ENCODE data around the gene TNXB.
"Not testable (repeated sequence)": the region's sequence is repeated elsewhere in the genome, so short reads cannot be mapped to it uniquely, and the experiment has no call there.

The TNXB gene

GRCh38 chr6:32112431-32112980, 3.4 kb upstream of the TNXB start:
- no peak for DNase-seq (ENCODE audit: low spot score)

- no peak for DNase-seq (ENCODE audit: low spot score)
These were observed 2.4 kb upstream of the TNXB start for GRCh38 chr6:32111424-32112066.

- DNase-seq (ENCODE audit: low spot score): no peak
These were observed 1.5 kb upstream of the TNXB start for GRCh38 chr6:32110632-32111031.

- no peak for DNase-seq (ENCODE audit: low spot score)
These were observed 625 bp upstream of the TNXB start for GRCh38 chr6:32109765-32110160.

- DNase-seq (ENCODE audit: low spot score): no peak
These were observed 418 bp downstream of the TNXB start for GRCh38 chr6:32108727-32109113.

GRCh38 chr6:32108094-32108627, 977 bp downstream of the TNXB start:
- no peak for DNase-seq (ENCODE audit: low spot score)

GRCh38 chr6:32107406-32107805, 1.7 kb downstream of the TNXB start:
- DNase-seq (ENCODE audit: low spot score): no peak

- DNase-seq (ENCODE audit: low spot score): no peak
These were observed 3.7 kb downstream of the TNXB start for GRCh38 chr6:32105433-32105832.

GRCh38 chr6:32102255-32102654, 6.9 kb downstream of the TNXB start:
- no peak for DNase-seq (ENCODE audit: low spot score)

- DNase-seq (ENCODE audit: low spot score): not testable (repeated sequence)
These were observed 8.9 kb downstream of the TNXB start for GRCh38 chr6:32100251-32100650.

GRCh38 chr6:32097364-32097763, 11.8 kb downstream of the TNXB start:
- DNase-seq (ENCODE audit: low spot score): no peak

- no peak for DNase-seq (ENCODE audit: low spot score)
These were observed 12.5 kb downstream of the TNXB start for GRCh38 chr6:32096394-32097258.

GRCh38 chr6:32096087-32096393, 13.1 kb downstream of the TNXB start:
- no peak for DNase-seq (ENCODE audit: low spot score)

GRCh38 chr6:32095338-32096086, 13.6 kb downstream of the TNXB start:
- no peak for DNase-seq (ENCODE audit: low spot score)

GRCh38 chr6:32092760-32093497, 16.2 kb downstream of the TNXB start:
- no peak for DNase-seq (ENCODE audit: low spot score)

- DNase-seq (ENCODE audit: low spot score): no peak
These were observed 19.9 kb downstream of the TNXB start for GRCh38 chr6:32089082-32089828.

GRCh38 chr6:32088487-32089049, 20.6 kb downstream of the TNXB start:
- DNase-seq (ENCODE audit: low spot score): no peak

- no peak for DNase-seq (ENCODE audit: low spot score)
These were observed 21.3 kb downstream of the TNXB start for GRCh38 chr6:32087574-32088486.
